ENCODE measurements around the gene ADPRHL1.
"Not testable (repeated sequence)": the region's sequence is repeated elsewhere in the genome, so short reads cannot be mapped to it uniquely, and the experiment has no call there.

ADPRHL1 gene

GRCh38 chr13:113477724-113478123 lies 24.4 kb upstream of the ADPRHL1 start:
- no peak for DNase-seq (ENCODE audit: low spot score)

- no peak for DNase-seq (ENCODE audit: low spot score)
Measured at GRCh38 chr13:113476811-113477210, 23.5 kb upstream of the ADPRHL1 start.

GRCh38 chr13:113475911-113476310 lies 22.6 kb upstream of the ADPRHL1 start:
- DNase-seq (ENCODE audit: low spot score), result no peak

- no peak for DNase-seq (ENCODE audit: low spot score)
Measured at GRCh38 chr13:113475280-113475679, 22.0 kb upstream of the ADPRHL1 start.

GRCh38 chr13:113474179-113474578 lies 20.9 kb upstream of the ADPRHL1 start:
- peak; percentile 47 for DNase-seq (ENCODE audit: low spot score)

GRCh38 chr13:113472355-113473025 lies 19.2 kb upstream of the ADPRHL1 start:
- peak; percentile 60 for DNase-seq (ENCODE audit: low spot score)

GRCh38 chr13:113471844-113472243 lies 18.6 kb upstream of the ADPRHL1 start:
- DNase-seq (ENCODE audit: low spot score), result no peak

- not testable (repeated sequence) for DNase-seq (ENCODE audit: low spot score)
Measured at GRCh38 chr13:113470635-113471163, 17.4 kb upstream of the ADPRHL1 start.

GRCh38 chr13:113470073-113470472 lies 16.8 kb upstream of the ADPRHL1 start:
- no peak for DNase-seq (ENCODE audit: low spot score)

GRCh38 chr13:113469582-113469981 lies 16.3 kb upstream of the ADPRHL1 start:
- no peak for DNase-seq (ENCODE audit: low spot score)

- no peak for DNase-seq (ENCODE audit: low spot score)
Measured at GRCh38 chr13:113468472-113469201, 15.3 kb upstream of the ADPRHL1 start.

GRCh38 chr13:113468029-113468428 lies 14.7 kb upstream of the ADPRHL1 start:
- DNase-seq (ENCODE audit: low spot score), result no peak

GRCh38 chr13:113466383-113466782 lies 13.1 kb upstream of the ADPRHL1 start:
- DNase-seq (ENCODE audit: low spot score), result no peak

- DNase-seq (ENCODE audit: low spot score), result no peak
Measured at GRCh38 chr13:113465300-113465699, 12.0 kb upstream of the ADPRHL1 start.

GRCh38 chr13:113464476-113464875 lies 11.2 kb upstream of the ADPRHL1 start:
- DNase-seq (ENCODE audit: low spot score), result no peak

GRCh38 chr13:113461022-113461751 lies 7.9 kb upstream of the ADPRHL1 start:
- no peak for DNase-seq (ENCODE audit: low spot score)

- no peak for DNase-seq (ENCODE audit: low spot score)
Measured at GRCh38 chr13:113460599-113460998, 7.3 kb upstream of the ADPRHL1 start.

GRCh38 chr13:113460064-113460555 lies 6.8 kb upstream of the ADPRHL1 start:
- no peak for DNase-seq (ENCODE audit: low spot score)

GRCh38 chr13:113458253-113459065 lies 5.2 kb upstream of the ADPRHL1 start:
- DNase-seq (ENCODE audit: low spot score), result no peak

GRCh38 chr13:113457510-113457909 lies 4.2 kb upstream of the ADPRHL1 start:
- DNase-seq (ENCODE audit: low spot score), result no peak

GRCh38 chr13:113456116-113456702 lies 2.9 kb upstream of the ADPRHL1 start:
- no peak for DNase-seq (ENCODE audit: low spot score)
